GM10248 (cell line): ENCODE results near the gene TYROBP.

Experiments used
- CTCF ChIA-PET: fragments of 300-600 bp; sonication (Branson Sonifier 250); formaldehyde crosslinking; extraction: SDS; loops from one replicate; lab custom pipeline; 2021; ENCODE audit warnings: antibody characterized with exemption; lab: Yijun Ruan, JAX
- POLR2A ChIA-PET: fragments of 350-650 bp; sonication (Branson Sonifier 250); formaldehyde crosslinking; extraction: SDS; loops from one replicate; lab custom pipeline; 2020; ENCODE audit warnings: antibody characterized with exemption; lab: Yijun Ruan, JAX
- DNase-seq: peaks from one replicate; pipeline ENCODE4 v3.0.0; 2012; ENCODE audit errors: extremely low spot score
- TF ChIP-seq, protein P1 (sequence below): IDR thresholded peaks from 2 replicates; pipeline ENCODE4 v1.5.1; 2012; ENCODE audit warnings: mild to moderate bottlenecking, low read depth; ENCODE audit errors: extremely low read depth, missing control alignments, control extremely low read depth

Gene TYROBP

DNA sequence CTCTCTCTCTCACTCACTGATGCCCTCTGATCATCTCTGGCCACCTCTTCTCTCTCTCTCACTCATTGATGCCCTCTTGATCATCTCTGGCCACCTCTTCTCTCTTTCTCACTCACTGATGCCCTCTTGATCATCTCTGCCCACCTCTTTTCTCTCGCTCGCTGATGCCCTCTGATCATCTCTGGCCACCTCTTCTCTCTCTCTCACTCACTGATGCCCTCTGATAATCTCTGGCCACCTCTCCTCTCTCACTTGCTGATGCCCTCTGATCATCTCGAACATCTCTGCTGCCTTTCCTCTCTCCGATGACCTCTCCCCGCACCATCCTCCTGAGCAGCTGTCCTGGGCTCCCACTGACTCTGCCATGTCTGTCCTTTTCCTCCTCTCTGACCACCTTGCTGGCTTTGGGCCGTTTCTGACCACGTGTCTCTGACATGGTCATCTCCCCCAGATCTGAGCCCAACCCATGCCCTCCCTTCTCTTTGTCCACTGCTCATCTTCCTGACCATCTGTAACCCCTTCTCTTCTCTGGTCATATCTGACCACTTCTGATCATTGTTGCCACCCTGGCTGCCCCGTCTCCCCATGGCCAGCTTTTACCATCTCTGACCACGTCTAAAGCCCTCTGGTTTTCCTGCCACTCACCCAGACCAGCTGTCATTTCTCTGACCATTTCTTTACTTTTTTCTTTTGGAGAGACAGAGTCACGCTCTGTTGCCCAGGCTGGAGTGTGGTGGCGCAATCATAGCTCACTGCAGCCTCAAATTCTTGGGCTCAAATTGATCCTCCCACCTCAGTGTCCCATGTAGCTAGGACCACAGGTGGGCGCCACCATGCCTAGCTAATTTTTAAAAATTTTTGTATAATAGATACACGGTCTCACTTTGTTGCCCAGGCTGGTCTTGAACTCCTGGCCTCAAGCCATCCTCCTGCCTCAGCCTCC is 30.5 kb upstream of the TYROBP start:
- CTCF ChIA-PET, result interaction anchor here (1.8 kb wide), 1 partner anchor 56 kb away, joined by 4 read pairs; no protein-coding TSS in a partner anchor
- no peak for DNase-seq
- POLR2A ChIA-PET, result no interaction called here
- TF ChIP-seq, protein P1, sequence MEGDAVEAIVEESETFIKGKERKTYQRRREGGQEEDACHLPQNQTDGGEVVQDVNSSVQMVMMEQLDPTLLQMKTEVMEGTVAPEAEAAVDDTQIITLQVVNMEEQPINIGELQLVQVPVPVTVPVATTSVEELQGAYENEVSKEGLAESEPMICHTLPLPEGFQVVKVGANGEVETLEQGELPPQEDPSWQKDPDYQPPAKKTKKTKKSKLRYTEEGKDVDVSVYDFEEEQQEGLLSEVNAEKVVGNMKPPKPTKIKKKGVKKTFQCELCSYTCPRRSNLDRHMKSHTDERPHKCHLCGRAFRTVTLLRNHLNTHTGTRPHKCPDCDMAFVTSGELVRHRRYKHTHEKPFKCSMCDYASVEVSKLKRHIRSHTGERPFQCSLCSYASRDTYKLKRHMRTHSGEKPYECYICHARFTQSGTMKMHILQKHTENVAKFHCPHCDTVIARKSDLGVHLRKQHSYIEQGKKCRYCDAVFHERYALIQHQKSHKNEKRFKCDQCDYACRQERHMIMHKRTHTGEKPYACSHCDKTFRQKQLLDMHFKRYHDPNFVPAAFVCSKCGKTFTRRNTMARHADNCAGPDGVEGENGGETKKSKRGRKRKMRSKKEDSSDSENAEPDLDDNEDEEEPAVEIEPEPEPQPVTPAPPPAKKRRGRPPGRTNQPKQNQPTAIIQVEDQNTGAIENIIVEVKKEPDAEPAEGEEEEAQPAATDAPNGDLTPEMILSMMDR, result no peak

- TF ChIP-seq, protein P1, result no peak
- POLR2A ChIA-PET, result no interaction called here
- CTCF ChIA-PET, result no interaction called here
- no peak for DNase-seq
Observed at GRCh38 chr19:35937345-35938281, 29.5 kb upstream of the TYROBP start.

GRCh38 chr19:35936738-35937268 is 28.7 kb upstream of the TYROBP start:
- ChIA-PET POLR2A (no interaction called here), CTCF (no interaction called here)
- TF ChIP-seq, protein P1, result no peak
- DNase-seq, result no peak

DNA sequence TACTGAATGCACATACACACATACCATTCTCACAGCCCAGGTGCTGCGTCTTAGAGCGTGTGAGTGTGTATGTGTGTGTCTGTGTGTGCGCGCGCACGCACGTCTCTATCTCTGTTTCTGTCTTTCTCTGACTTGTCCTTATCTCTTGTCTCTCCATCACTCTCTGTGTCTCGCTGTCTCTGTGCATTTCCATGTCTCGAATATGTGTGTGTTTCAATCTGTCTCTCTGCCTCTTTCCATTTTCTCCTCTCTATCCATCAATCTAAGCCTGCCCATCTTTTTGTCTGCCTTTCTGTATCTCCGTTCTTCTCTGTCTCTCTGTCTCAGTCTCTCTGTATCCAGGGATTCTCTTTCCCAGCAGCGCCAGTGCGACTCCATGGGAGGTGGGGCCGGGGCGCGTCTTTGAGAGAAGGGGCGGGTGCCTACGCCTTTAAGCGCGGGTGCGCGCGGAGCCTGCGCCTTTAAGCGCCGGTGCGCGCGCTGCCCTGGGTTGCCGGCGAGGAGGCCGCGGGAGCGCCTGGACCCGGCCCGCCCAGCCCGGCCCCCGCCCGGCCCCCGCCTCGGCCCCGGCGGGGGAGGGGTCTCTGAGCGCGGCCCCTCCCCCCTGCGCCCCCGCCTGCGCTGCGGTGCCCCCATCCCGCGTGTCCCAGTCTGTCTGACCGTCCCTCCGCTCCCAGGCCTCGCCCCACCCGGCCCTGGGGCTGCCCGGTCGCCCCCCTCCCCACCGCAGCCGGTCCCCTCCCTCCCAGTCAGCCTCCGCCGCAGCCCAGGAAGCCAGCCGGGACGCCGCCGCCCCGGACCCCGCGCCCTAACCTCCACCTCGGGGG is 28.0 kb upstream of the TYROBP start, which contains the start of gene LRFN3:
Gene LRFN3, plus strand, starts transcription at position 464 of the 827 bp plus-strand sequence. CDS start 3,052 bp downstream, outside the sequence.
- peak; percentile 74 for DNase-seq
- TF ChIP-seq, protein P1, result no peak
- ChIA-PET POLR2A (no interaction called here), CTCF (no interaction called here)

- TF ChIP-seq, protein P1, result no peak
- ChIA-PET POLR2A (interaction anchor here (0.6 kb wide), 1 partner anchor 19 kb away, joined by 3 read pairs; no protein-coding TSS in a partner anchor), CTCF (interaction anchor here (0.7 to 4.9 kb wide), 8 partner anchors 37 to 384 kb away, joined by 3 to 82 read pairs (median 4); partner anchors contain the start of genes PSENEN and U2AF1L4)
- no peak for DNase-seq
Observed at GRCh38 chr19:35932291-35932936, 24.3 kb upstream of the TYROBP start.
